BLaER1 treated with 17β-estradiol and CSF1 and Interleukin-3, amounts not matched to agents 10 nM and 100 nM (cell line): ENCODE results near the gene KLHL41.
A peak's percentile ranks its signal among the peaks of the same experiment; 100 is the strongest.
"Not testable (repeated sequence)": the region's sequence is repeated elsewhere in the genome, so short reads cannot be mapped to it uniquely, and the experiment has no call there.

Source experiments
- H3K27ac ChIP-seq, 11 experiments: shearing (Covaris generic); formaldehyde crosslinking; 2 replicates each; pipeline ENCODE4 v1.8.1; 2022
- H3K27me3 ChIP-seq, 11 experiments: shearing (Covaris generic); formaldehyde crosslinking; 2 replicates each; pipeline ENCODE4 v1.8.1; 2022
- H3K36me3 ChIP-seq, 11 experiments: shearing (Covaris generic); formaldehyde crosslinking; 2 replicates each; pipeline ENCODE4 v1.8.1; 2022
- H3K4me1 ChIP-seq, 10 experiments: shearing (Covaris generic); formaldehyde crosslinking; 2 replicates each; pipeline ENCODE4 v1.8.1; 2022
- H3K4me2 ChIP-seq, 11 experiments: shearing (Covaris generic); formaldehyde crosslinking; 2 replicates each; pipeline ENCODE4 v1.8.1; 2022
- H3K4me3 ChIP-seq, 10 experiments: shearing (Covaris generic); formaldehyde crosslinking; 2 replicates each; pipeline ENCODE4 v1.8.1; 2022
- H3K9ac ChIP-seq, 11 experiments: shearing (Covaris generic); formaldehyde crosslinking; 2 replicates each; pipeline ENCODE4 v1.8.1; 2022
- H3K9me3 ChIP-seq, 11 experiments: shearing (Covaris generic); formaldehyde crosslinking; replicated peaks in 1 of 11; 2 replicates each; pipeline ENCODE4 v1.8.1; 2022
- H4K20me1 ChIP-seq, 11 experiments: shearing (Covaris generic); formaldehyde crosslinking; 2 replicates each; pipeline ENCODE4 v1.8.1; 2022
- Cebpa-rat ChIP-seq, 11 experiments: shearing (Covaris generic); IDR thresholded peaks; 2 replicates each; pipeline ENCODE4 v1.8.1; 2022

KLHL41 gene

GRCh38 chr2:169542433-169542832, 32.9 kb downstream of the KLHL41 start:
- no peaks in the 10 kb centered on the region for H3K4me1 ChIP-seq
- H3K27ac ChIP-seq = no peak overlapping the region
- peaks cover 0 to 7% (median 0%) of the 10 kb centered on the region in 11 experiments; a peak in 2 of 22 replicates for H4K20me1 ChIP-seq
- no peaks in the 10 kb centered on the region for H3K9me3 ChIP-seq
- no peak overlapping the region for H3K4me3 ChIP-seq
- no peak overlapping the region for H3K4me2 ChIP-seq
- peaks cover 50 to 100% (median 85%) of the 10 kb centered on the region in 11 experiments for H3K36me3 ChIP-seq
- TF ChIP-seq Cebpa-rat (IDR thresholded peaks at IDR 0.05) = no peak
- H3K27me3 ChIP-seq = no peaks in the 10 kb centered on the region
- no peak overlapping the region for H3K9ac ChIP-seq

GRCh38 chr2:169546756-169547155, 37.3 kb downstream of the KLHL41 start:
- Histone ChIP-seq H3K4me1 (no peaks in the 10 kb centered on the region), H3K9me3 (no peaks in the 10 kb centered on the region), H3K4me2 (no peak overlapping the region), H3K4me3 (no peak overlapping the region), H3K9ac (no peak overlapping the region), H3K27me3 (no peaks in the 10 kb centered on the region), H4K20me1 (peaks cover 0 to 6% (median 0%) of the 10 kb centered on the region in 11 experiments; a peak in 2 of 22 replicates), H3K27ac (no peak overlapping the region), H3K36me3 (peaks cover 66 to 100% (median 92%) of the 10 kb centered on the region in 11 experiments)
- no peak for TF ChIP-seq Cebpa-rat (IDR thresholded peaks at IDR 0.05)

- Histone ChIP-seq H3K9ac (no peak overlapping the region), H3K36me3 (peaks cover 42 to 82% (median 72%) of the 10 kb centered on the region in 11 experiments), H4K20me1 (peaks cover 0 to 5% (median 0%) of the 10 kb centered on the region in 11 experiments; a peak in 2 of 22 replicates), H3K27me3 (no peaks in the 10 kb centered on the region), H3K4me3 (no peak overlapping the region), H3K27ac (no peak overlapping the region), H3K9me3 (peaks cover 0 to 17% (median 8%) of the 10 kb centered on the region in 11 experiments; a peak in 10 of 22 replicates), H3K4me2 (no peak overlapping the region), H3K4me1 (no peaks in the 10 kb centered on the region)
- TF ChIP-seq Cebpa-rat (IDR thresholded peaks at IDR 0.05) = no peak
These were observed 51.9 kb downstream of the KLHL41 start for GRCh38 chr2:169561364-169561763.

DNA sequence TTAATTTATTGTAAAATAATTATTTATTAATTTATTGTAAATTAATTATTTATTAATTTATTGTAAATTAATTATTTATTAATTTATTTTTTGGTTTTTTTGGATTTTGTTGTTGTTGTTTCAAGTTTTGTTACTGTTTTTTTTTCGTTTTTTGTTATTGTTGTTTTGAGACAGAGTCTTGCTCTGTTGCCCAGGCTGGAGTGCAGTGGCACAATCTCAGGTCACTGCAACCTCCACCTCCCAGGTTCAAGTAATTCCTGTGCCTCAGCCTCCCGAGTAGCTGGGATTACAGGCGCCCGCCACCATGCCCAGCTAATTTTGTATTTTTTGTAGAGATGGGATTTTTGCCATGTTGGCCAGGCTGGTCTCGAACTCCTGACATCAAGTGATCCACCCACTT, 52.6 kb downstream of the KLHL41 start:
- H3K4me1 ChIP-seq, H3K27ac ChIP-seq, H3K27me3 ChIP-seq, H3K9ac ChIP-seq, H3K4me3 ChIP-seq, H3K4me2 ChIP-seq, H4K20me1 ChIP-seq: not testable (repeated sequence)
- peaks cover 45 to 82% (median 71%) of the 10 kb centered on the region in 11 experiments for H3K36me3 ChIP-seq
- peaks cover 0 to 19% (median 8%) of the 10 kb centered on the region in 11 experiments; a peak in 10 of 22 replicates for H3K9me3 ChIP-seq

- H3K4me1 ChIP-seq = no peaks in the 10 kb centered on the region
- TF ChIP-seq Cebpa-rat (IDR thresholded peaks at IDR 0.05) = no peak
- H3K9ac ChIP-seq = no peak overlapping the region
- no peak overlapping the region for H3K27ac ChIP-seq
- H3K9me3 ChIP-seq = peaks cover 0 to 19% (median 8%) of the 10 kb centered on the region in 11 experiments; a peak in 10 of 22 replicates
- peaks cover 47 to 85% (median 71%) of the 10 kb centered on the region in 11 experiments for H3K36me3 ChIP-seq
- no peak overlapping the region for H3K4me2 ChIP-seq
- no peak overlapping the region for H3K4me3 ChIP-seq
- peaks cover 0 to 5% (median 0%) of the 10 kb centered on the region in 11 experiments; a peak in 2 of 22 replicates for H4K20me1 ChIP-seq
- H3K27me3 ChIP-seq = no peaks in the 10 kb centered on the region
These were observed 53.0 kb downstream of the KLHL41 start for GRCh38 chr2:169562519-169562918.

GRCh38 chr2:169565686-169566085, 56.2 kb downstream of the KLHL41 start:
- Histone ChIP-seq H3K9ac (no peak overlapping the region), H3K27me3 (no peaks in the 10 kb centered on the region), H3K9me3 (peaks cover 0 to 19% (median 8%) of the 10 kb centered on the region in 11 experiments; a peak in 10 of 22 replicates), H3K27ac (no peak overlapping the region), H3K4me3 (no peak overlapping the region), H3K4me1 (peaks cover 3 to 15% (median 11%) of the 10 kb centered on the region in 10 experiments; a peak in 16 of 20 replicates), H4K20me1 (peaks cover 0 to 25% (median 0%) of the 10 kb centered on the region in 11 experiments; a peak in 6 of 22 replicates), H3K36me3 (peaks cover 44 to 94% (median 74%) of the 10 kb centered on the region in 11 experiments), H3K4me2 (no peak overlapping the region)
- no peak for TF ChIP-seq Cebpa-rat (IDR thresholded peaks at IDR 0.05)

DNA sequence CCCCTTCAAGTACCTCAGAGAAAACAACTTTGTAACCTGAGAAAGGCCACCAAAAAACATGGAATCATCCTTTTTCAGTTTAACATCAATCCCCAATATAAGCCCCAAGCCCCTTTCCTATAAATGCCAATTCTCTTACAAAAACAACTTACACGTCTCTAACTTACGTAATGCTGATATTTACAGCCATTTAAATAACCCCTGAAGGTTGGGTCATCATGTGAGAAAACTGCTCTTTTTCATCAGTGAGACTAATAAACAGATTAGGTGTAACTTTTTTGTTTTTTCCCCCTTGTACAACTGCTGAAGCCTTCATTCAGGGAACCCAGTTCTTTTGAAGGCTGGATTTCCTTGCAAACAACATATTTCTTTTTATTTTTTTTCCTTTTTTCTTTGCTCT, 60.4 kb downstream of the KLHL41 start:
- Histone ChIP-seq H3K4me1 (peaks cover 14 to 36% (median 30%) of the 10 kb centered on the region in 10 experiments; a peak in 19 of 20 replicates), H3K9ac (no peak overlapping the region; a peak in 1 of 22 replicates), H4K20me1 (peaks cover 0 to 27% (median 4%) of the 10 kb centered on the region in 11 experiments; a peak in 5 of 22 replicates), H3K9me3 (peaks cover 0 to 16% (median 5%) of the 10 kb centered on the region in 11 experiments; a peak in 7 of 22 replicates), H3K4me3 (no peak overlapping the region), H3K36me3 (peaks cover 21 to 65% (median 50%) of the 10 kb centered on the region in 11 experiments), H3K4me2 (peak overlapping the region; percentile 2 to 92 (median 28); a peak in 9 of 22 replicates), H3K27me3 (no peaks in the 10 kb centered on the region), H3K27ac (no peak overlapping the region)
- no peak for TF ChIP-seq Cebpa-rat (IDR thresholded peaks at IDR 0.05)

DNA sequence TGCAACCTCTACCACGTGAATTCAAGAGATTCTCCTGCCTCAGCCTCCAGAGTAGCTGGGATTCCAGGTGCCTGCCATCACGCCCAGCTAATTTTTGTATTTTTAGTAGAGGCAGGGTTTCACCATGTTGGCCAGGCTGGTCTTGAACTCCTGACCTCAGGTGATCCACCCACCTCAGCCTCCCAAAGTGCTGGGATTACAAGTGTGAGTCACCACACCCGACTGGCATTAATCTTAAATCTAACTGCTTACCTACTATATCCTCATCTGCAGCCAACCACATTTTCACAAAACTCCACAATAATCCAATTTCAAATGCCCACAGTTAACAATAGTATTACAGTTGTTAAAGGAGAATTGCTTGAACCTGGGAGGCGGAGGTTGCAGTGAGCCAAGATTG, 61.2 kb downstream of the KLHL41 start:
- Histone ChIP-seq H3K4me2 (peak overlapping the region; percentile 14 to 92 (median 72); a peak in 15 of 22 replicates), H3K9me3 (peaks cover 0 to 10% (median under 1%) of the 10 kb centered on the region in 11 experiments; a peak in 8 of 22 replicates), H3K4me1 (peaks cover 14 to 36% (median 30%) of the 10 kb centered on the region in 10 experiments; a peak in 19 of 20 replicates), H3K36me3 (peaks cover 16 to 57% (median 42%) of the 10 kb centered on the region in 11 experiments), H4K20me1 (peaks cover 0 to 27% (median 4%) of the 10 kb centered on the region in 11 experiments; a peak in 5 of 22 replicates)
- not testable (repeated sequence) for H3K27me3 ChIP-seq, H3K4me3 ChIP-seq, H3K27ac ChIP-seq, H3K9ac ChIP-seq

GRCh38 chr2:169571571-169571970, 62.1 kb downstream of the KLHL41 start:
- H3K27ac ChIP-seq = no peak overlapping the region
- peak overlapping the region in 3 of 11 experiments; percentile 4 to 87 (median 81); a peak in 3 of 22 replicates for H3K9ac ChIP-seq
- H3K4me3 ChIP-seq = peak overlapping the region in 5 of 10 experiments; percentile 25 to 87 (median 83); a peak in 6 of 20 replicates
- H3K4me2 ChIP-seq = peak overlapping the region; percentile 25 to 92 (median 82); a peak in 21 of 22 replicates
- peaks cover 14 to 36% (median 30%) of the 10 kb centered on the region in 10 experiments; a peak in 19 of 20 replicates for H3K4me1 ChIP-seq
- H3K9me3 ChIP-seq = peaks cover 0 to 8% (median 0%) of the 10 kb centered on the region in 11 experiments; a peak in 4 of 22 replicates
- no peaks in the 10 kb centered on the region for H3K27me3 ChIP-seq
- peaks cover 8 to 49% (median 34%) of the 10 kb centered on the region in 11 experiments for H3K36me3 ChIP-seq
- no peak for TF ChIP-seq Cebpa-rat (IDR thresholded peaks at IDR 0.05)
- peaks cover 0 to 27% (median 4%) of the 10 kb centered on the region in 11 experiments; a peak in 5 of 22 replicates for H4K20me1 ChIP-seq
